Lung microvascular endothelial cell (primary cell): ENCODE results near the gene YAF2. TPM values are rescaled to one million over a fixed set of nuclear protein-coding genes. Genes with fewer than 3 reads are reported as not detected.

Experiments used
- DNase-seq, 2 donors: peaks; one replicate each; pipeline versions ENCODE4 v3.0.0 to v3.0.0-alpha.2; 2010; ENCODE audit warnings: low read depth in 2 of 2
- total RNA-seq: library from RNA; depleted of rRNA; stranded (reverse); fragments of >200 nt; gene quantifications from 2 replicates; pipeline ENCODE4 v1.2.1, GENCODE V29; 2014

YAF2 gene
- total RNA-seq = 9.2 and 11.7 TPM in 2 replicates

- peak; percentile 94 for DNase-seq
Measured at GRCh38 chr12:42238240-42239140, at the start of gene YAF2. Gene YAF2 (minus strand): TSS chr12:42238248. CDS start chr12:42238180, 68 bp downstream.

GRCh38 chr12:42286741-42287140 lies 48.7 kb upstream of the YAF2 start:
- DNase-seq = no peak

- no peak for DNase-seq
Measured at GRCh38 chr12:42285431-42285830, 47.4 kb upstream of the YAF2 start.

GRCh38 chr12:42284876-42285275 lies 46.8 kb upstream of the YAF2 start:
- no peak for DNase-seq

GRCh38 chr12:42284157-42284556 lies 46.1 kb upstream of the YAF2 start:
- no peak for DNase-seq

- no peak for DNase-seq
Measured at GRCh38 chr12:42283739-42284138, 45.7 kb upstream of the YAF2 start.

GRCh38 chr12:42282294-42282693 lies 44.2 kb upstream of the YAF2 start:
- no peak for DNase-seq

GRCh38 chr12:42281844-42282243 lies 43.8 kb upstream of the YAF2 start:
- DNase-seq = no peak

GRCh38 chr12:42281278-42281677 lies 43.2 kb upstream of the YAF2 start:
- no peak for DNase-seq

- no peak for DNase-seq
Measured at GRCh38 chr12:42278128-42278510, 40.1 kb upstream of the YAF2 start.

- no peak for DNase-seq
Measured at GRCh38 chr12:42277396-42278127, 39.5 kb upstream of the YAF2 start.

- no peak for DNase-seq
Measured at GRCh38 chr12:42275499-42275898, 37.5 kb upstream of the YAF2 start.

- DNase-seq = no peak
Measured at GRCh38 chr12:42273706-42274105, 35.7 kb upstream of the YAF2 start.

- peak in 1 of 2 donors; percentile 19 for DNase-seq
Measured at GRCh38 chr12:42270596-42270995, 32.5 kb upstream of the YAF2 start.

- no peak for DNase-seq
Measured at GRCh38 chr12:42267413-42268190, 29.6 kb upstream of the YAF2 start.

GRCh38 chr12:42266579-42267230 lies 28.7 kb upstream of the YAF2 start:
- DNase-seq = no peak

GRCh38 chr12:42262271-42262670 lies 24.2 kb upstream of the YAF2 start:
- no peak for DNase-seq

- DNase-seq = no peak
Measured at GRCh38 chr12:42261708-42262107, 23.7 kb upstream of the YAF2 start.

- no peak for DNase-seq
Measured at GRCh38 chr12:42260518-42260917, 22.5 kb upstream of the YAF2 start.

GRCh38 chr12:42259699-42260098 lies 21.7 kb upstream of the YAF2 start:
- no peak for DNase-seq

GRCh38 chr12:42255866-42256261 lies 17.8 kb upstream of the YAF2 start:
- DNase-seq = no peak
